ENCODE data around the gene VRK1.

Gene VRK1

DNA sequence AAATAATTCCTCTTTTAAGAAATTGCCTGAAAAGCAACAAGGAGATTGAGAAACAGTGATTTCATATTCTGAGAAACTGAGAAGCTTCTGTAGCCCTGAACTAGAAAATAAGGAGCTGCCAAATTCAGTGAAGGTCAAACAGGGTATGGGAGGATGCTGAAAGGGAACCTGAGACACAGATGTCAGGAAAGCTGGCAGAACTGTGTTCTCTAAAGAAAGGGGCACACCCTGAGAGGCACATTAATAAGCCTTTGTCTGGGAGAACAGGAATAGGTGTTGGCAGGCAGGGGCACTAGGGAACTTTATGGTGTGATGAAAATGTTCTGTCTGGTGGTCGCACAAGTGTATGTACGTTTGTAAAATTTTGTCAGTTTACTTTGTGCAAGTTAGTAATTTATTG lies 29.6 kb downstream of the VRK1 start:
- no peak for DNase-seq (ENCODE audit: low read depth in 2 of 2)

DNA sequence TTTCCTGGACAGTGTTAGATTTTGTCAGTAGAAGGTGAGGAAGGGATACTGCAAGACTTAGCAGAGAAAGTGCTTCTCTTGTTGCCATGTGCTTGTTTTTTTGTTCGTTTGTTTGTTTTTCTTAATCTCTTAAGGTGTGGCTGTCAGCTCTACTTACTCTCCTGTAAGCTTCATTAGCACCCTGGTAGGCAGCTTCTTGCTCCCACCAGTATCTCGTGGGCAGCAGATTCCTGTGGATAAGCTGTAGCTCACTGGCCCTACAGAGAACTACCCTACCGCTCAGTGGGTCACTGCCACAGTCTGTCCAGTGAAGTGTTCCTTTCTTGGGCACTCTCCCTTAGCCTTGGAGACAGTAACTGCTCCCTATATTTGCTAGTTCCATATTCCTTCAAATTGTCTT lies 30.1 kb downstream of the VRK1 start:
- DNase-seq (ENCODE audit: low read depth in 2 of 2): no peak

DNA sequence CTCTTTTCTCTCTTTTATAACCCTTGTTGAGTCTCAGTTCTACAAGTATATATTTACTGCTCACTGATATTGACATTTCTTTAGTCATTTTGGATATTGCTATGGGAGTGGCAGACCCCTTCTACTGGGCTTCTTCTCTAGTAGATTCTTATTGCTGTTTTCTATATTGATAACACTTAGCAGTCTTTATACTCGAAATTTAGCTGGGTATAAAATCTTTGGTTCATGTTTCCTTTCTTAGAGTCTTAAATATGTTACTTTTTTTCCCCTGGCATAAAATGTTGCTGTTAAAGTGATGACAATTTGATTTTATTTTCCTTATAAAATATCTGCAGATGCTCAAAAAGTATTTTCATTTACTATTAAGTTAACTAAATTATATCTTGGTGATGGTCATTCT lies 32.6 kb downstream of the VRK1 start:
- DNase-seq (ENCODE audit: low read depth in 2 of 2): no peak

DNA sequence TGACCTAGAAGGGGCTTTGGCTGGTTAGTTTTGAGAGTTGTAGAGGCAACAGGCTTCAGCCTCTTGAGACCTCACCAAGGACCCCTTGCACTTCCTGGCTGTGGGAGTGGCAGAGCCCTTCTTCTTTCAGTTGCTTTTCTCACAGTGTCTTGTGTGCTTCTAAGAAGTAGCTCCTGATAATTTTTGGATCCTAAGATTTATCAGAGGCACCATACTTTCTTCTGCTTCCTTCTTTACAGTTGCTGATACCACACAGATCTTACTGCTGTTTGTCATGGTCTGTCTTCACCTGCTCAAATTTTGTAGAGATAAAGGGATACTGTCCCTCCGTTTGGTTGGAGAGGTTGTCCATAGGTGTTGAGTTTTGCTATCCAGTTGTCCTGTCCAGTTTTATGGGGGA lies 33.8 kb downstream of the VRK1 start:
- no peak for DNase-seq (ENCODE audit: low read depth in 2 of 2)

DNA sequence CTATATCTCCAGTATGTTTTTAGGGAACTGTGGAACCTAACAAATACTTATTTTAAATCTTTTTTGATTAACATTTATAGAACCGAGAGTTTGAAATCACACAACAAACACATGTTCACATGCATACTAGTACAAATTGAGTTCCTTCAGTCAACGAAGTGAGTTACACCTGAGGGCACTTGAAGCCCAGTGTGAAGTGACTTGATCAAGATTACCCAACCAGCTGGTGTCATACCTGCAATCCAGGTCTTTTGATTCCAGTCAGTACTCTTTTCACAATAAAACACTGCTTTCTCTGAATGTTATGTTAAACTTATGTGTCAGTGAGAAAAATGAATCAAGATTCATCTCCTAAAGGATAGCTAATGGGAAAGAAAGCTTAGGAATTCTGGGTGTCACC lies 35.2 kb downstream of the VRK1 start:
- no peak for DNase-seq (ENCODE audit: low read depth in 2 of 2)

DNA sequence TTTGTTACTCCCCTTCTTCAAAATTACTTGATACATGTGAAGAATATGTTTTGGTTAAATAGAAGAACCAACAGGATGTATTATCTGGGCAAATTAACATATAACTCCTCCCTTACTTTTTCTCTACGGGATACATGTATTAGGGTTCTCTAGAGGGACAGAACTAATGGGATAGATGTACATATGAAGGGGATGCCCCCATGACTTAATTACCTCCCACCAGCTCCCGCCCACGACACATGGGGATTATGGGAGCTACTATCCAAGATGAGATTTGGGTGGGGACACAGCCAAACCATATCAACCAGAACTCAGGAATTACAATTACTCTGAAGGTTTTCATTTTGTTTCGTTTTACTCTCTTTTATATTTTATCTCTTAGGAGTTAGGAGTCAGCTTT lies 41.3 kb downstream of the VRK1 start:
- no peak for DNase-seq (ENCODE audit: low read depth in 2 of 2)

DNA sequence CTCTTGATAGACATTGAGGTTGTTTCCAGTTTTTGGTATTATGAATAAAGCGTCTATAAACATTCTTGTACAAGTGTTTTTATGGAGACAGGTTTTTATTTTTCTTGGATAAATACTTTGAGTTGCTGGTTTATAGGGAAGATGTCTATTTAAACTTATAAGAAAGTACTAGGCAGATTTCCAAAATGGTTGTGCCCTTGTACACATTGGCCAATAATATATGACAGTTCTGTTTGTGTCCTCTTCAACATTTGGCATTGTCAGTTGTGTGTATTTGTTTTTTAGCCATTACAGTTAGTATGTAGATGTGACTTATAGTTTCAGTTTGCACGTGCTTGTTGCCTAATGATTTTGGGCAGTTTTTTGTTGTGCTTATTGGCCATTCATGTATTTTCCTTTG lies 42.1 kb downstream of the VRK1 start:
- DNase-seq (ENCODE audit: low read depth in 2 of 2): no peak

DNA sequence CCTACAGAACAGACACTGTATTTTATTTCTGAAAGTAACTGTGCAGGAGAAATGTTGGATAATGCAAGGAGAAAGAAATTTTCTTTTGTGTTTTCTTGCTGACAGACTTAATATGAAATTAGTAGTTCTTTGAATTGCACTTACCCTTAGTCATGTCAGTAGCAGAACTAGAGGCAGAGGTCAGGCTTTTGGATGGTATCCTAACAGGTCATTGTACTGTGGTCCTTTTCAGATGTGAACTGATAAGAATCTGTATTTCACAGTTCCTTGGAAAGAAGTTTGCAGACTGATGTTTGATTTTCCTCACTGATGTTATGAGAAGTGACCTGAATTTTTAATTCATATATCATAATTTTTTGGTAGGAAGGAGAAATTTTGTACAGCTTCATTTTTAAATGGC lies 46.0 kb downstream of the VRK1 start:
- DNase-seq (ENCODE audit: low read depth in 2 of 2): no peak

DNA sequence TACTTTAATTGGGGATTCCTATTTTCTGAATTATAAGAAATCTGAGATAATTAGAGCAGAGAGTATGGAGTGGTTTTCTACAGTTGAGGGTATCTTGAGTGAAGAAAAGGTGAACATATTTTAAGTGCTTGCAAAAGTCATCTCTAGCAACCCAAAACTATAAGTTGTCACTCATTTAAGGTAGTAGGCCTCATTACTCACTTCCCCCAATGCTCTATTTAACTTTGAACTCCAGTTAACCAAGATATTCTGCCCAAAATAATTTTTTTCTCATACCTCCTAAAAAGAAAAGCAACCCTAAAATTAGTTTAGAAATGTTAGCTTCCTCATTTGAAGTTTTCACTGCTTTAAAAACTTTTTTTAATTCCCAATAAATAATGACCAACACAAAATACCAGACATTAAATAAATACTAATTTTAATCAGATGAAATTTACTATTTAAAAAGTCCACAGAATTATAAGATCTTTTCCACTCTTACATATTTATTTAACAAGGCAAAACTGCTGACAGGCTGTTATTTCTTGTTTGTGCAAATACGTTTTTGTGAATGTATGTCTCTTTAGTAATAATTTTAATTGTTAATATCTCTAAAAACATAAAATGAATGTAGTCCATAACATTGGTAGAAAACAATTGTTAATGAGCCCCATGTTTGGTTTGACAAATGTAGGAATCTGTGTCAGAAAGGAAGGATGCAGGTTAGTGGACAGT lies 47.8 kb downstream of the VRK1 start:
- no peak for DNase-seq (ENCODE audit: low read depth in 2 of 2)

DNA sequence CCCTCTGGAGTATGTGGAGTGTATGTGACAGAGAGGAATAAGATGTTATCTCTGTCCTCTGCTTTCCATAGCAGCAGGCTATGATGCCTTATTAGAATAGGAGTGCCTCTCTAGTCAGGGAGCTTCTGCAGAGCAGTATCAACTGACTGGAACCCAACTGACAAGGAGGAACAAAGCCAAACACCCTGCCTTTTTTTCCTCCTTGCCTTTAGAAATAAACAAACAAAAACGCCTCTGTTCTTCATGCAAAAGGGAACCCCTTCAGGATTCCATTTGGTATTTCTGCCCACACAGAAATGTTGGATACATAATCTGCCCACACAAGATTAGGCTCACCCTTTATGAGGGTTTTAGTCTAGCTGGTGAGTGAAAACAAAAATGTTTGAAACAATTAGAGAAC lies 50.3 kb downstream of the VRK1 start:
- DNase-seq (ENCODE audit: low read depth in 2 of 2): no peak

DNA sequence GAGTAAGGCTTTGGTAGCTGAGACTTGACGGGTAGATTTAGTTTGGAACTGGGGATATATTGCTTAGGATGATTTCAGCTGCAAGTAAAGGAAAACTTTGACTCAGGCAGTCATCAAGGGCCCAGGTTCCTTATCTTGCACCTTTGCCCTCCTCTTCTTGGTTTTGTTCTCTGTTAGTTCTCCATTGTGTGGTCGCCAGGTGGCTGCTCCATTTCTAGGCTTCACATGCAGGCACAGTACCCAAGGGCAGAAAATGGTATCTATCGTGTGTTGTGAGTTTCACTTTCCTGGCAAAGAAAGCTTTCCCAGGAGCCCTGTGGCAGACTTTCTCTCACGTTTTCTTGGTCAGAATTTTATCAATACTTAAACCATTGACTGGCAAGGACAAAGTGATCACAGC lies 50.8 kb downstream of the VRK1 start:
- no peak for DNase-seq (ENCODE audit: low read depth in 2 of 2)

DNA sequence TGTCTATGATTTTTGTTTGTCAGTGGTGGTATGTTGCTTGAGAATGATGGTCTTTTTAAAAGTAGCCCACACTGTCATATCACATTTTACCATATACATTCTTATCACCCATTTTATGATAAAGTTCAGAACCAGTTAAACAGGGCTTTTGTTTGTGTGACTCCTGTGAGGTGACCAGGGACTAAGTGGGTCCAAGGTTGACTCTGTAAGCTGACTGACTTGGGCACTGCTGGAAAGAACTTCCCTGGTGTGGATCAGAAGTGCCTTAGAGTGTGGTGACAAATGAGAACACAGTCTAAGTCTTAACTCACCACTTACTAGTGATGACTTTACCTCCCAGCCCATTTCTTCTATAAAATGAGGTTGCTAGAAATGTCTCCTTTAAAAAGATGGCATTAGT lies 52.6 kb downstream of the VRK1 start:
- no peak for DNase-seq (ENCODE audit: low read depth in 2 of 2)

DNA sequence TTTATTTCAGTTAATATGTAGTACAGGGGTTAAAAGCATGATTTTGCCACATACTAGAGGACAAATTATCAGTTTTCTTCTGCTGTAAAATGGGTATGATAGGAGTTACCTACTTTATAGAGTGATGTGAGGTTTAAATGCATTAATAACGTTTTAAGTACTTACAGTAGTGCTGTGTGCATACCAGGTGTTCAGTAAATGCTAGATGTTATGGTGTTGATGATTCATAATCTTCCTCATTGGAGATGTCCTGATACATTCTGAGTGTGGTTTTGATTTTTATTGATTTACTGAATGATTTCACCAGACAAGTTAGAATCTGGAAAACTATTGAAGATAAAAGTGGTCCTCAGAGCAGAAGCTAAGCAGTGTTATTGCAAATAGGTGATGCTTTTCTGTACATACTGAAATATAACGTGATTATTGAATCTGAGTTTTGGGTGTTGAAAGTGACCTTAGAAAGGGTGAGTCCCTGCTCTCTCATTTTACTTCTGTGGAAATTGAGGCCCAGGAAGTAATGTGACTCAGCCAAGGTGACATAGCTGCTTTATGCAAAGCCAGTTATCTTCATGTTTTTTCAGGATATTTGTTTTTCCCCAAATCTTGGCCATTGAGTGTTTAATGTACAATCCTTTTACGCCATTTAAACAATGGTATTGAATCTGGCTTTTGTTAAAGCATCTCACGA lies 54.7 kb downstream of the VRK1 start:
- DNase-seq (ENCODE audit: low read depth in 2 of 2): no peak

DNA sequence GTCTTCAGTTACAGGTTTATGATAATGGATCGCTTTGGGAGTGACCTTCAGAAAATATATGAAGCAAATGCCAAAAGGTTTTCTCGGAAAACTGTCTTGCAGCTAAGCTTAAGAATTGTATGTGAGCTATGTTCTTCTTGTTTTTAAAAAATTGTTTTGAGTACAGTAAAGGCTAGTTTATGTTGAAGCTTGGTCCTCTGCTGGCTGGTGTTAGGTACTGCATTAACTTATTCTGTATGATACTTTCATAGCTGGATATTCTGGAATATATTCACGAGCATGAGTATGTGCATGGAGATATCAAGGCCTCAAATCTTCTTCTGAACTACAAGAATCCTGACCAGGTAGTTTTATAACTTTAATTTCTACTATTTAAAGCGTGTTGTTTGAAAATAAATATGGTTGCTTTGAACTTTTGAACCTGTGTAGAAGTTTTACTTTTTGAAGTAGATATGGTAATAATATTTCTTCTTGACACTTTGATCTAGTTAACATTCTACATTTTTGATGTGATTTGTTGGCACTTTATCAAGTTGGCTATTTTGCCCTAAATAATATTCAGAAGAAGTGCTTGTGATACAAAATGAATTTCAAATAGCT lies 55.7 kb downstream of the VRK1 start:
- DNase-seq (ENCODE audit: low read depth in 2 of 2): no peak

DNA sequence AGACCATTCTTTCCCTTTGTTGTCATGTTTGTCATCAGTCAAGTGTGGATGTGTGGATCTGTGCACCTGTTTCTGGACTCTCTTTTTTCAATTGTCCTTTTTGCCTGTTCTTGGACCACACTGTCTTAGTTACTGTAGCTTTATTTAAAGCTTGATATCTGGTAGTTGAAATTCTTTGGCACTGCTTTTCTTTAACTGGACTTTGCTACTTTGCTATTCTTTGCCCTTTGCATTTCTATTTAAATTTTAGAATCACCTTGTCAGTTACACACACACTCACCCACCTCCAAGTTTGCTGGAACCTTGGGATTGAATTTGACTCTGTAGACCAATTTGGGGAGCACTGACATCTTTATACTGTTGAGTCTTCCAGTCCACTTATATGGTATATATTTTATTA lies 61.5 kb downstream of the VRK1 start:
- DNase-seq (ENCODE audit: low read depth in 2 of 2): no peak

DNA sequence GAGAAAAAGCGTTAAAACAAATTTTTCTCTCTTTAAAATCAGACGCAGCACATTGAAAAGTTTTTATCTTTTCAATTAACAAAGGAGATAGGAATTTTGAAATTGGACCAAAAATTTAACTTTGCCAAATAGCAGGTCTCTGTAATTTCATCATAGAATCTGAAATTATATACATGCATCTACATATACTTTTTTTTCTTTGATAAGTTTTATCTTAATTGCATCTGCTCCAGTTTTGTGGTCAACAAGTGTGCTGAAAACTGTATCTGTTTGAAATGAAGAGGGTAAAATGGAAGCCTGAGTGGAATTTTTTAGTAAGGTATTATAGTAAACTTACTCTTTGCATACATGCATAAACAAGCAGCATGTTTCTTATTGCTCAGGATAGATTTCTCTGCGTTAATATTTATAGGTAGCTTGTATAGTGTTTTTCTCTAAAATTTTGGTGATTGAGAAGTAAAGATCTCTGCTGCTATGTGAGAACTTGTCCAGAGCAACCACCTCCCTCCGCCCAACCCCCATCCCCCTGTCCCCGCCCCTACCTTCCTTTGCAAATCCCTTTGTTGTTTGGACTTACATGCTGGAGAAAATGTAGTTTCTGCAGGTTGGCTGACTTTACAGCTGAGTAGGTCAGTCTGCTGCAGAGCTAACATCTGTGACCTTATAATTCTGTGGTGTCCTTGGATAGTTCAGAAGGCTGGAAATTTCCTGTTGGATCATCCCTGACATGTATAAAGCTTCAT lies 64.6 kb downstream of the VRK1 start:
- DNase-seq (ENCODE audit: low read depth in 2 of 2): no peak

DNA sequence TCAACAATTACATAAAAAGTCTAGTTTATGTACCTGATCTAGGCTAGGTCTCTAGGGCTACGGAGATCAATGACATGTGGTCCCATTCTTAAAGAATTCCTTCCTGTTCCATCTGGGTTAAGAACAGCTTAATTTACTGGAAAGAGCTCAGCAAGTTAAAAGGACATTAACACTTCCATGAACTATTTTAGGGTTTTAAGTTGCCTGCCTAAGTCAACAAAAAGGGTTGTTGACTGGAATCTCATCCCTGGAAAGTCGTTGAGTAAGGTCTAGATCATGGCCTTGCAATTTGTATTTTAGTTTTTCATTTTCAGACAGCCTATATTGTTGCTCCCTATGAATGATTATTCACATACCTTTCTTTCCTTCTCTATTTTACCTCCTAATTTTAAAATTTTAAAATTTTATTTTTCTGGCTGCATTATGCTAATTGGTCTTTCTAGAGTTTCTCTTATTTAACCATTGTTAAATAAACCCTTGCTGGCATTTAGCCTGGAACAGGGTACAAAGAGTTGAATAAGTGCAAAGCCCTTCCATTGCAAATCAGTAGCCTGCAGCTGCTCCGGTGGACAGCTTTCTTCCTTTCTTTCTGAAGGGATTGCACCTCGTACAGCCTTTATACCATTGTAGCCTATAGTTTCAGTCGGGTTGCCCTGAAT lies 66.3 kb downstream of the VRK1 start:
- DNase-seq (ENCODE audit: low read depth in 2 of 2): no peak

DNA sequence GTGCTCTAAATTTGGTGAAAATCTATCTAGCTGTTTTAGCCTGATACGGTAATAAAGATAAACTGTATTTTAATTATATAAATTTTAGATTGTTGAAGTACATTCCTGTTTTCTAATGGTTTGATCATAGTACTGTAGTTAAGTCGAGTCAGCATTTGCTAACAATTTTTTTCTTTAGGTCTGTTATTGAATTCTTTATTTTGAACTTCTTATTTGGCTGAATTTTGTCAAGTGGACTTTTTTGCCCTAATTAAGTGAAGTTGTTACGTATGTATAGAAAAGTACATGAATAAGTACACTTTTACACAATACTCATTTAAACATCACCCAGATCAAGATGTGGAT lies 66.8 kb downstream of the VRK1 start:
- no peak for DNase-seq (ENCODE audit: low read depth in 2 of 2)

DNA sequence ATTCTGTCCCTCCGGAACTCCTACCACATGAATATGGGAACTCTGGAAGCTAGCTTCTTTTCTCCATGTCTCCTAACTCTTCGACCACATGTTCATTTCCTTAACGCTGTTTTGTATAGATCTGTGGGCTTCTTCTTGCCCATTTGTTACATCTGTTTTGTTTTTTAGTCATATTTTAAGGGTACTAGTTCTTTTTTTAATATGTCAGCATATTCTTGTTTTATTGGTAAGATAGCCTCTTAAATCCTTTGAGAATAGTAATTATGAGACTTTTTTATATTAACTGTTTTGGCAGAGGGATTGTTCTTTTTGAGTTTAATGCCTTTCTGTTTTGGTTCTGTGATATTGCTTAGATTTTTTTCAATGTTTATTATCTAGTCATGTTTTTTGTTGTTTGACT lies 70.5 kb downstream of the VRK1 start:
- no peak for DNase-seq (ENCODE audit: low read depth in 2 of 2)

DNA sequence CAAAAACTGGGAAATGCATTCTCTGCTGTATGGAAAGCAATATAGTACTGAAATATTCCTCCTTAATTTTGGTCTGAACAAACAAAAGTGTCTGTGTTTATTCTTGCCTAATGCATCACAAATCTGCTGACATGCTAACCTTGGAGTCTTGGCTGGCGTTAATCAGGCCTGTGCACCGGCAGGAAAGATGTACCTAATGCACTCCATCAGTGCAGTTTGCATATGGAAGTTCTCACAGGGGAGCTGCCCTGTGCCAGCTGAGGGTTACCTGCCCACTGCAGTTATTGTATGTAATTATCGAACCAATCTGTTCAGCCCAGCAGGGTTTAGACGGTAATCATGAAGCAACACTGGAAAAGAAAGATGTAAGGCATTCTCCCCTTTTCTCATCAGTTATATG lies 76.9 kb downstream of the VRK1 start:
- no peak for DNase-seq (ENCODE audit: low read depth in 2 of 2)

DNA sequence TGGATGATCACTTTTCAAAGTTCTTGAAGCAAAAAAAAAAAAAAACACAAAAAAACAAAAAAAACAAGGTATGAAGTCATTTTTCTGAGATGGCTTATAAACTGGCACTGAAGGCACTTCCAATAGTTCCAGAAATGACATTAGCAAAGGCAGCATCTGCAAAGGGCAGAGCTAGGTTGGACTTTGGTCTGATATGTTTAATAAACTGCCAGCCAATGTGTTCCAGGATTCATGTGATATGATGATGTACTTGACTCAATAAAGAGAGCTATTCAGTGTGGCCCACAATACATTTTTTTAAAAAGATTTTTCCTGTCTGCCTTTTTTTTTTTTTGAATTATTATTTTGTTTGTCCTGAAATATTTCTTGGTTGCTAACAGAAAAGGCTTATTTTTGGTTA lies 79.6 kb downstream of the VRK1 start:
- no peak for DNase-seq (ENCODE audit: low read depth in 2 of 2)

DNA sequence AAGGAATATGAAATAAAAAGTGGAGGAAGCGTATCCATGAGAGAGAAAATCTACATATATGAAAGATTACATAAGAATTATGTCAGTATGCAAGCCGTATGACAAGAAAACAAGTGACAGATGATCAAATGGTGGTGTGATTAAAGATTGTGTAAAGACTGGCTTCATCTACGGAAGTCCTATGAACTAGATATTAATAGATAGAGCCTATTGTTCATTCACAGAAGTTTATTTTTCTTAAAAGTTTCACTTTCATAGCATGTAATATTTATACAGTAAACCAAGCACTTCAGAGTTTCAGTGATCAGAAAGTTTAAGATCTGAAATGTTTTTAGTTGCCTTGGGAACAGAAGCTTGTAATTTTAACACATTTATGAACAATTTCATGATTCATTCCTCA lies 84.5 kb downstream of the VRK1 start:
- DNase-seq (ENCODE audit: low read depth in 2 of 2): no peak
